Renal cortical epithelial cell (primary cell): Measurements from ENCODE around the gene STAT2. TPM values are rescaled to one million over a fixed set of nuclear protein-coding genes. Genes with fewer than 3 reads are reported as not detected.
A peak's percentile ranks its signal among the peaks of the same experiment; 100 is the strongest.
"Not testable (repeated sequence)": the region's sequence is repeated elsewhere in the genome, so short reads cannot be mapped to it uniquely, and the experiment has no call there.

ENCODE experiments used
- DNase-seq: peaks from one replicate; pipeline ENCODE4 v3.0.0-alpha.2; 2011; ENCODE audit warnings: low read depth
- total RNA-seq: library from RNA; depleted of rRNA; stranded (reverse); fragments of >200 nt; gene quantifications from 2 replicates; pipeline ENCODE4 v1.2.3, GENCODE V29; 2014

Gene STAT2
- total RNA-seq, 1 donor from 2014 or later, result 200 TPM

- DNase-seq, result no peak
Observed at GRCh38 chr12:56362130-56363059, 2.5 kb upstream of the STAT2 start, which contains the start of gene APOF. Gene APOF, minus strand, starts transcription at chr12:56362857. Its CDS starts 112 bp downstream, at chr12:56362745.

GRCh38 chr12:56361487-56362129 lies 1.7 kb upstream of the STAT2 start:
- no peak for DNase-seq

GRCh38 chr12:56358836-56359532 lies 923 bp downstream of the STAT2 start:
- peak; percentile 91 for DNase-seq

DNA sequence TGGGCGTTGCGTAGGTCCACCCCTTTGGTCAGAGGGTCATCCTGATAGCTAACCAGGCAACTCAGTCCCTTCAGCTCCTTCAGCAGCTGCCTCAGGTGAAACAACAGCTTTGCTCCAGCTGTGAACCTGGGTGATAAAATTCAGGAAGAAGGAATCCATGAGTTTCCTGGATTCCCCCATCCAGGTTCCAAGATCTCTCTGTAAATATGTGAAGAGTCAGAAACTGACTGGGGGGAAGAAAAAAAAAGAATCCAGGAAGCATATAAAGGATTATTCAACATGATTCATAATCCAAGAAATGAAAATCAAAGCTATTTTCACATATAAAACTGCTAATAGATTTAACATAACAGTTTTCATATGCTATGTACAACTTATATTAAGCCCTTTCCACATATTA lies 8.6 kb downstream of the STAT2 start:
- no peak for DNase-seq

- DNase-seq, result no peak
Observed at GRCh38 chr12:56350662-56351061, 9.2 kb downstream of the STAT2 start.

DNA sequence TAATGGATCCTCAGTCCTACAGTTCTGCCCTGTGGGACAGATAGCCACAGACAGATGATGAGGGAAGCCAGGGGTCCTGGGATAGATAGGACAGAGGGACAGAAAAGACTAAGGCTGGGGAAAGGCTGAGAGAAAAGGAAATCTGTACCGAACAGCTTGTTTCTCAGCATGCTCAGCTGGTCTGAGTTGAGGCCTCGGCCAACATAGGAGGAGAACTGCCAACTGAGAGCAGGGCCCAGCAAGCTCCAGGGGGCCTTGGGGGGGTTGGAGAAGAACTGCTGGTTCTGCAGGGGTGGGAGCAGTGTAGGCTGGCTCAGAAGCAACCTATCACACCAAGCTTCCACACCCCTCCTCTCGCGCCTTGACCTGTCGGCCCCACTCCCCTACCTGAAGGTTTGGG lies 11.1 kb downstream of the STAT2 start:
- DNase-seq, result no peak

DNA sequence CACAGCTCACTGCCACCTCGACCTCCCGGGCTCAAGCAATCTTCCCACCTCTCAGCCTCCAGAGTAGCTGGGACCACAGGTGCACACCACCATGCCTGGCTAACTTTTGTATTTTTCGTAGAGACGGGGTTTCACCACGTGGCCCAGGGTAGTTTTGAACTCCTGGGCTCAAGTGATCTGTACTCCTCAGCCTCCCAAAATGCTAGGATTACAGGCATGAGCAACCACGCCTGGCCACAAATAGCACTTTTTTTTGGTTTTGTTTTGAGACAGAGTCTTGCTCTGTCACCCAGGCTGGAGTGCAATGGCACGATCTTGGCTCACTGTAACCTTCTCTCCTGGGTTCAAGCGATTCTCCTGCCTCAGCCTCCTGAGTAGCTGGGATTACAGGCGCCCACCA lies 12.7 kb downstream of the STAT2 start:
- DNase-seq, result not testable (repeated sequence)

DNA sequence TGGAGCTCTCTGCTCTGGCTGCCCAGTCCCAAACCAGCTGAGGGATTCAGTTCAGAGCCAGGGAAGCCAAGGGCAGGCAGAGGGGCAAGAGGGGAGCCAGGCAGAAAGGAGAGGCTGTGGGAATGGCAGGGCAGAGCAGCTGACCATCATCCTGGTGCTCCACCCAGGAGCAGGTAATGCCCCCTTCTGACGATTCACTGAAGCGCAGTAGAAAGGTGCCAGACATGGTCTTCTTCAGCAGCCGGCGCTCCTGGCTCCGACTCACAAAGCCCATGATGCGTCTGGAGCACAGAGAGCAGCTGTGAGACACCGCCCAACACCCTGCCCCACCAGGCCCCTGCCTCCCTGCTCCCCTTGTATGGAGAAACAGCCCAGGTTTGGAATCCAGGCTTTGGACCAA lies 13.2 kb downstream of the STAT2 start:
- no peak for DNase-seq

DNA sequence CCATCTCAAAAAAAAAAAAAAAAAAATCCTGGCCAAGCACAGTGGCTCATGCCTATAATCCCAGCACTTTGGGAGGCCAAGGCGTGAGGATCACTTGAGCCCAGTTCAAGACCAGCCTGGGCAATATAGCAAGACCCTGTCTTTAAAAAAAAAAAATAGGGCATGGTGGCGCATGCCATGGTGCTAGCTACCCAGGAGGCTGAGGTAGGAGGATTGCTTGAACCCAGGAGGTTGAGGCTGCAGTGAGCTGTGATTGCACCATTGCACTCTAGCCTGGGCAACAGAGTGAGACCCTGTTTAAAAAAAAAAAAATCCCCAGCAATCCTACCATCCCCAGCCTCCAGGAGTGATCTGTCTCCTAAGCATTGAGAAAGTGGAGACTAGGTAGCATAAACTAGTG lies 17.6 kb downstream of the STAT2 start:
- DNase-seq, result not testable (repeated sequence)

- no peak for DNase-seq
Observed at GRCh38 chr12:56341616-56342015, 18.3 kb downstream of the STAT2 start.

- no peak for DNase-seq
Observed at GRCh38 chr12:56339158-56339422, 20.8 kb downstream of the STAT2 start.

- peak; percentile 80 for DNase-seq
Observed at GRCh38 chr12:56338308-56339157, 21.4 kb downstream of the STAT2 start, which contains the start of gene IL23A. Gene IL23A, plus strand, starts transcription at chr12:56338884. Its CDS starts 161 bp downstream, at chr12:56339045.

DNA sequence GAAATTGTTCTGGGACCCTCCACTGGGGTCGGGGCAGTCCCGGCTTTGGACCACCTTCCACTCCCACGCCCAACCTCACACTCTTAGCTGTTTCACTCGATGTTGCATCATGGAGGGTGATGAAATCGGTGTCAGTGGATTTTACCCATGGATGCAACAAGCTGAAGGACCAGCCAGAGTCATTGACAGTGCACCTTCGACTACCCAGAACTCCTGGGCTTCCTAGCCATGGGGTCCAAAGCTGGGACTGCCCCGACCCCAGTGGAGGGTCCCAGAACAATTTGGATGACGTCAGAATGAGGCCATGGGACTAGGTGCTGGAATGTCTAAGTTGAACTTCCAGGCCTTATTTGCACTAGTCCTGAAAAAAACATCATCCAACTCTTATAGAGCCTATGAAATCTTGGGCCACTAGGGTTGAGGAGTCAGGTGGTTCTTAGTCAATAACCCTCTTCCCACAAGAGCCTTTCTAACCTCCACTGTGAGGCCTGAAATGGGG lies 22.1 kb downstream of the STAT2 start:
- no peak for DNase-seq

GRCh38 chr12:56336361-56337167 lies 23.3 kb downstream of the STAT2 start:
- no peak for DNase-seq

DNA sequence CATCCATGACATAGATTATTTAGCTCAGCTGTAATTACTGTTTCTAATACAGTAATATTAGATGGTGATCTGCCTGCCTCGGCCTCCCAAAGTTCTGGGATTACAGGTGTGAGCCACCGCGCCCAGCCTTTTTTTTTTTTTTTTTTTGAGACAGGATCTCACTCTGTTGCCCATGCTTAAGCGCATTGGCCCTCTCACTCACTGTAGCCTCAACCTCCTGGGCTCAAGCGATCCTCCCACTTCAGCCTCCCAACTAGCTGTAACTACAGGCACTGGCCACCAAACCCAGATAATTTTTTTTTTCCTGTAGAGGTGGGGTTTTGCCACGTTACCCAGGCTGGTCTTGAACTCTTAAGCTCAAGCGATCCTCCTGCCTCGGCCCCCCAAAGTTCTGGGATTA lies 24.4 kb downstream of the STAT2 start:
- not testable (repeated sequence) for DNase-seq

DNA sequence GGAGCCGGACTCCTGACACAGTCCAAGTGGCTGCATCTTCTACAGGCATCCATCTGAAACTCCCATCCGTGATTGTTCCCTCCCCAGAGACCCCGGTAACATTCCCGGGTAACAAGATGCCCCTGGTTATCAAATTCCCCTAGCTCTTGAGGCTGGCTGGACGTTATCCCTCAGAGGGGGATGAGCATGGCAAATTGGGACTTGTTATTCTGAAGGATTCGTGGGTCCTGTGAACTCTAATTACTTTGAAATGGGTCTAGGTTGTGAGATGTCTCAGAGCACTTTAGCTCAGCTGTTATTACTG lies 25.5 kb downstream of the STAT2 start:
- peak; percentile 6 for DNase-seq

DNA sequence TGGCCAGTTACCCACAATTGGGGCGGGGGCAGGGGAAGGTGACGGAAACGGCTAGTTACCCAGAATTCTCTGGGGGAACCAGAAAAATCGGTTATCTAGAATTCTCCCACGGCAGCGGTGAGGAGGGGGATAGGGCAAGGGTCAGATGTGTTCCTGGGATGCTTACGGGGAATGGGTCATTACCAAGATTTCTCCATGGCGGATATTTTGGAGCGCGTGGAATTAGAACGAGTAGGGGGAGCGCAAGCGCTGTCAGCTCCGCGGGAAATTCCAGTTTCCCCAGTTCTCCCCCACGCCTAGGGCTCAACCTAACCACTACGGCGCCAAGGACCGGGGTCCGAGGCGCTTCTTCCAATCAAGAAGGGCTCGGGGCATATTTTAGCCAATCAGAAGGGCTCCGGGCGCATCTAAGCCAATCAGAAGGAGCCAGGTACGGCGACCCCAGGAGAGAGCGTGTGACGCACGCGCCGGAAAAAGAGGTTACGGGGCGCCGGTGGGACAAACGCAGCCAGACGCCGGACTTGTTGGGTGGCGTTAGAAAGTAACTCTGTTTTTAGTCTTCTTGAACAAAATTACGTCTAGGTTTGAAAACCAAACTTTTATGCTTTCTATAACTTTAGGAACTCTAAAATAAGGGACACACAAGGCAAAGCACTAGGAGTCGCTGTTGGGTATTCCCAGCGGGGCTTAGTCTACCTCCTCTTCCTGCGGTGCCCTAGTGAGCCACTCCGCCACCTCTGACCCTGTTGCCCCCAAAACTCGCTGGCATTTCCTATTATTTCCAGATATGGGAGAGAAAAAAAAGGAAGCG lies 26.0 kb downstream of the STAT2 start, which contains the start of gene PAN2:
PAN2 (minus strand) TSS at position 322 of the 811 bp plus-strand sequence. CDS start 906 bp downstream, outside the sequence.
- peak; percentile 95 for DNase-seq

- peak; percentile 60 for DNase-seq
Observed at GRCh38 chr12:56333197-56333678, 26.7 kb downstream of the STAT2 start.

DNA sequence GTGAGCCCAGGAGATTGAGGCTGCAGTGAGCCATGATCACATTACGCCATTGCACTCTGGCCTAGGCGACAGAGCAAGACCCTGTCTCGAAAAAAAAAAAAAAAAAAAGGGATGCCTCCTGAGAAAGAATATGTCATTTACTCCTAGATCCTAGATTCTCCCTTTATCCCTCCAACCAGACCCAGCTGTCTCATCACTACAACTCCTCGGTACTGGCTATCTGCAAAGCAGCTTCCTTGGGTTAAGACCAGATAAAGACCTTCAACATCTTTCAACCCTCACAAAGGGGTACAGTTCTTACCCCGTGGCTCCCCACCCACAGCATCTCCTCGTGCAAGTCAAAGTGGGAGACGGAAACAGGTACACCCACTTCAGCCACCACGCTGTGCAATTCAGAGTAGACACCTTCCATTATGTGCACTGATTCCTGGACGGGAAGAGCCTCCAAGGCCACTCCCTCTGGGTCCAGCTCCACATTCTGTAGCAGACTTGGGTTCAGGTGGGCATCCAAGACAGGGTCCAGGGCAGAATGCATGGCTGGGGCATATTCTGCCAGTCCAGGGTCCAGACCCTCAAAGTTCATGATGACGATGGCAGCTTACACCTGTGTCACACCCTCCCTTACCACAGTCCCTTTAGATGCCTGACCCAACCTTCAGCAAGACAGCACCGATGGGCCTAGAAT lies 27.3 kb downstream of the STAT2 start:
- no peak for DNase-seq
